GM19328 (cell line): ENCODE measurements around the gene ACSL5.

Experiments used
- ATAC-seq: cut with Tn5 transposase; IDR thresholded peaks from one replicate; pipeline ENCODE4 v1.9.1; 2021; ENCODE audit warnings: mild to moderate bottlenecking, moderate library complexity; ENCODE audit not compliant: unreplicated experiment

The ACSL5 gene

GRCh38 chr10:112373912-112374338 is at the start of gene ACSL5:
Gene ACSL5 (plus strand): TSS chr10:112374116. CDS start chr10:112394947, 20,831 bp downstream.
- no peak for ATAC-seq

GRCh38 chr10:112327678-112328077 is 46.2 kb upstream of the ACSL5 start:
- ATAC-seq, result no peak

GRCh38 chr10:112330162-112330561 is 43.8 kb upstream of the ACSL5 start:
- ATAC-seq, result no peak

GRCh38 chr10:112330607-112331160 is 43.2 kb upstream of the ACSL5 start:
- ATAC-seq, result no peak

GRCh38 chr10:112332022-112332421 is 41.9 kb upstream of the ACSL5 start:
- no peak for ATAC-seq

GRCh38 chr10:112332509-112333228 is 41.2 kb upstream of the ACSL5 start:
- no peak for ATAC-seq

- ATAC-seq, result no peak
Measured at GRCh38 chr10:112333452-112333851, 40.5 kb upstream of the ACSL5 start.

GRCh38 chr10:112335111-112335867 is 38.6 kb upstream of the ACSL5 start:
- no peak for ATAC-seq

- no peak for ATAC-seq
Measured at GRCh38 chr10:112335868-112336265, 38.0 kb upstream of the ACSL5 start.

- ATAC-seq, result no peak
Measured at GRCh38 chr10:112336556-112337201, 37.2 kb upstream of the ACSL5 start.

GRCh38 chr10:112338957-112339356 is 35.0 kb upstream of the ACSL5 start:
- ATAC-seq, result no peak

- no peak for ATAC-seq
Measured at GRCh38 chr10:112340601-112341000, 33.3 kb upstream of the ACSL5 start.

GRCh38 chr10:112343056-112343806 is 30.7 kb upstream of the ACSL5 start:
- ATAC-seq, result no peak

GRCh38 chr10:112344261-112344660 is 29.7 kb upstream of the ACSL5 start:
- no peak for ATAC-seq

- no peak for ATAC-seq
Measured at GRCh38 chr10:112345202-112345601, 28.7 kb upstream of the ACSL5 start.

GRCh38 chr10:112345743-112346142 is 28.2 kb upstream of the ACSL5 start:
- ATAC-seq, result no peak

- ATAC-seq, result no peak
Measured at GRCh38 chr10:112346774-112347173, 27.1 kb upstream of the ACSL5 start.

GRCh38 chr10:112347709-112348671 is 25.9 kb upstream of the ACSL5 start:
- no peak for ATAC-seq

- ATAC-seq, result no peak
Measured at GRCh38 chr10:112348759-112349158, 25.2 kb upstream of the ACSL5 start.
